Measurements from ENCODE around the gene NKD2. TPM values are rescaled to one million over a fixed set of nuclear protein-coding genes. Genes with fewer than 3 reads are reported as not detected.
"Not testable (repeated sequence)": the region's sequence is repeated elsewhere in the genome, so short reads cannot be mapped to it uniquely, and the experiment has no call there.

NKD2 gene
- total RNA-seq, 1 donor from 2014 or later, result 0.13 TPM

- no peak for DNase-seq (ENCODE audit: low read depth, low spot score)
These were observed 48.2 kb downstream of the NKD2 start for GRCh38 chr5:1056611-1057484.

- no peak for DNase-seq (ENCODE audit: low read depth, low spot score)
These were observed 49.0 kb downstream of the NKD2 start for GRCh38 chr5:1057485-1058082.

- DNase-seq (ENCODE audit: low read depth, low spot score), result no peak
These were observed 49.7 kb downstream of the NKD2 start for GRCh38 chr5:1058083-1058945.

GRCh38 chr5:1058988-1059883 lies 50.6 kb downstream of the NKD2 start:
- no peak for DNase-seq (ENCODE audit: low read depth, low spot score)

GRCh38 chr5:1059884-1060263 lies 51.3 kb downstream of the NKD2 start:
- no peak for DNase-seq (ENCODE audit: low read depth, low spot score)

GRCh38 chr5:1060535-1060981 lies 52.0 kb downstream of the NKD2 start:
- no peak for DNase-seq (ENCODE audit: low read depth, low spot score)

GRCh38 chr5:1061292-1061691 lies 52.7 kb downstream of the NKD2 start:
- not testable (repeated sequence) for DNase-seq (ENCODE audit: low read depth, low spot score)

- no peak for DNase-seq (ENCODE audit: low read depth, low spot score)
These were observed 53.3 kb downstream of the NKD2 start for GRCh38 chr5:1061916-1062315.

- DNase-seq (ENCODE audit: low read depth, low spot score), result no peak
These were observed 54.4 kb downstream of the NKD2 start for GRCh38 chr5:1062761-1063568.

- DNase-seq (ENCODE audit: low read depth, low spot score), result no peak
These were observed 55.2 kb downstream of the NKD2 start for GRCh38 chr5:1063661-1064382.

- no peak for DNase-seq (ENCODE audit: low read depth, low spot score)
These were observed 56.0 kb downstream of the NKD2 start for GRCh38 chr5:1064383-1065142.

- DNase-seq (ENCODE audit: low read depth, low spot score), result no peak
These were observed 56.6 kb downstream of the NKD2 start for GRCh38 chr5:1065143-1065750.

- DNase-seq (ENCODE audit: low read depth, low spot score), result no peak
These were observed 57.5 kb downstream of the NKD2 start for GRCh38 chr5:1065891-1066650.

GRCh38 chr5:1066676-1067075 lies 58.1 kb downstream of the NKD2 start:
- DNase-seq (ENCODE audit: low read depth, low spot score), result no peak

GRCh38 chr5:1067141-1068121 lies 58.8 kb downstream of the NKD2 start:
- no peak for DNase-seq (ENCODE audit: low read depth, low spot score)

- no peak for DNase-seq (ENCODE audit: low read depth, low spot score)
These were observed 59.7 kb downstream of the NKD2 start for GRCh38 chr5:1068204-1068894.
